Heart right ventricle (tissue), 16 donors: ENCODE measurements around the gene JAK1. TPM values are rescaled to one million over a fixed set of nuclear protein-coding genes. Genes with fewer than 3 reads are reported as not detected.

ENCODE experiments used
- ATAC-seq, 8 donors: fragments of 200-7000 bp; cut with Tn5 transposase; one replicate each; pipeline ENCODE4 v1.9.1; 2020; ENCODE audit warnings: mild to moderate bottlenecking in 8 of 8, moderate library complexity in 8 of 8, moderate number of reproducible peaks in 1 of 8
- DNase-seq, 2 donors: peaks; one replicate each; pipeline ENCODE4 v3.0.0-alpha.2; 2020
- H3K27ac ChIP-seq, 10 donors: fragments of 200-600 bp; sonication (generic) in 2 of 10; one replicate each; pipeline versions ENCODE4 v1.5.0 to v1.8.0; 2020 to 2022; ENCODE audit warnings: mild to moderate bottlenecking in 3 of 10
- H3K27me3 ChIP-seq, 7 donors: fragments of 200-600 bp; one replicate each; pipeline ENCODE4 v1.8.0; 2021 to 2022; ENCODE audit warnings: mild to moderate bottlenecking in 2 of 7
- H3K36me3 ChIP-seq, 9 donors: fragments of 200-600 bp; sonication (generic) in 1 of 9; one replicate each; pipeline versions ENCODE4 v1.5.0 to v1.8.0; 2020 to 2022; ENCODE audit warnings: mild to moderate bottlenecking in 2 of 9
- H3K4me1 ChIP-seq, 9 donors: fragments of 200-600 bp; sonication (generic) in 1 of 9; one replicate each; pipeline versions ENCODE4 v1.5.0 to v1.8.0; 2020 to 2022; ENCODE audit warnings: mild to moderate bottlenecking in 4 of 9
- H3K4me3 ChIP-seq, 10 donors: fragments of 200-600 bp; sonication (generic) in 2 of 10; one replicate each; pipeline versions ENCODE4 v1.5.0 to v1.8.0; 2020 to 2022; ENCODE audit warnings: mild to moderate bottlenecking in 7 of 10, moderate library complexity in 2 of 10
- H3K9me3 ChIP-seq, 11 donors: fragments of 200-600 bp in 10 of 11; sonication (generic) in 2 of 11; one replicate each; pipeline versions ENCODE4 v1.5.0 to v1.8.0; 2013 to 2022; ENCODE audit warnings: mild to moderate bottlenecking in 2 of 11, control low read depth in 1 of 11, moderate library complexity in 1 of 11
- WGBS, 2 donors: extraction: QIAGEN DNeasy Blood & Tissue Kit; methylation state at CpG; one replicate each; pipeline ENCODE4 v1.1.7; 2013; ENCODE audit warnings: inconsistent platforms in 1 of 2; 5-methylcytosine and 5-hydroxymethylcytosine counted together
- intact Hi-C, 10 donors: fragments of 100-400 bp; cut with DNase I; formaldehyde crosslinking; loops; one replicate each; pipeline versions ENCODE4 v1.11.1 to v1.14.2; 2022
- polyA plus RNA-seq, 2 donors: library from polyadenylated mRNA; stranded (reverse); fragments of 200-250 nt; gene quantifications; one replicate each; pipeline ENCODE4 v1.2.3, GENCODE V29; 2013
- total RNA-seq, 10 donors: library from RNA; stranded (reverse); fragmentation: NEBNext Ultra II Directional in 3 of 10; extraction: Animal tissue kit (Norgen Biotek cat#: 25700) in 3 of 10; gene quantifications; one replicate each; pipeline versions ENCODE4 v1.2.1 to v1.2.4, GENCODE V29; 2021 to 2023
- TF ChIP-seq, protein P1 (sequence below), 9 donors: fragments of 200-600 bp; sonication (generic) in 2 of 9; IDR thresholded peaks; one replicate each; pipeline versions ENCODE4 v1.5.0 to v1.8.0; 2021 to 2022; ENCODE audit warnings: antibody characterized with exemption in 9 of 9, mild to moderate bottlenecking in 5 of 9, moderate library complexity in 1 of 9
- donor health status: Arrhythmogenic right ventricular cardiomyopathy.
- donor health status: ischemic (EF 13 %, LVEDD 7.1; RV severe dilation, severe dysfunction).
- donor health status: healthy with polysubstance abuse.
- donor health status: DM: no; HTN: yes; CAD: no.
- donor health status: DM: no; HTN: no; CAD: no.
- donor health status: ischemic (EF 25% LVEDD 6.9; RV normal size, moderate dysfunction).
- donor health status: ischemic (EF 25% LVEDD 5.7; RV mildly dilated, moderate dysfunction).
- donor health status: healthy.
- donor health status: DM: yes; HTN: yes; CAD: no.
- donor health status: Ischemic cardiomyopathy.
- donor health status: ischemic (EF 35%, LVEDD 5.7; RV mildly dilated, moderate dysfunction).
- donor health status: nonischemic (EF 11% LVEDD 7.7; RV severe dilation, severe dysfunction).
- donor health status: DM: yes; HTN: yes; CAD: no.
- donor health status: PGD.
- donor health status: ischemic (EF 29% LVEDD 5.4; RV normal size, mild dysfunction).
- donor health status: nonischemic (EF 23%, LVEDD 6.1; RV moderate dilation, normal function).

The JAK1 gene
- total and polyA plus RNA-seq, 12 donors, result 20.1 to 122 (median 81.3) TPM

GRCh38 chr1:64892576-64893573 lies 73.5 kb downstream of the JAK1 start:
- Histone ChIP-seq H3K9me3 (no peaks in the 10 kb centered on the region), H3K4me3 (no peak overlapping the region), H3K27ac (peak overlapping the region in 2 of 10 donors; percentile 16 to 32), H3K36me3 (no peaks in the 10 kb centered on the region), H3K27me3 (no peaks in the 10 kb centered on the region), H3K4me1 (peaks cover 16 to 96% (median 83%) of the 10 kb centered on the region in 9 donors)
- TF ChIP-seq, protein P1, sequence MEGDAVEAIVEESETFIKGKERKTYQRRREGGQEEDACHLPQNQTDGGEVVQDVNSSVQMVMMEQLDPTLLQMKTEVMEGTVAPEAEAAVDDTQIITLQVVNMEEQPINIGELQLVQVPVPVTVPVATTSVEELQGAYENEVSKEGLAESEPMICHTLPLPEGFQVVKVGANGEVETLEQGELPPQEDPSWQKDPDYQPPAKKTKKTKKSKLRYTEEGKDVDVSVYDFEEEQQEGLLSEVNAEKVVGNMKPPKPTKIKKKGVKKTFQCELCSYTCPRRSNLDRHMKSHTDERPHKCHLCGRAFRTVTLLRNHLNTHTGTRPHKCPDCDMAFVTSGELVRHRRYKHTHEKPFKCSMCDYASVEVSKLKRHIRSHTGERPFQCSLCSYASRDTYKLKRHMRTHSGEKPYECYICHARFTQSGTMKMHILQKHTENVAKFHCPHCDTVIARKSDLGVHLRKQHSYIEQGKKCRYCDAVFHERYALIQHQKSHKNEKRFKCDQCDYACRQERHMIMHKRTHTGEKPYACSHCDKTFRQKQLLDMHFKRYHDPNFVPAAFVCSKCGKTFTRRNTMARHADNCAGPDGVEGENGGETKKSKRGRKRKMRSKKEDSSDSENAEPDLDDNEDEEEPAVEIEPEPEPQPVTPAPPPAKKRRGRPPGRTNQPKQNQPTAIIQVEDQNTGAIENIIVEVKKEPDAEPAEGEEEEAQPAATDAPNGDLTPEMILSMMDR (IDR thresholded peaks at IDR 0.05), result no peak
- ATAC-seq (peak in 1 of 8 donors; percentile 29), DNase-seq (no peak)
- 59 to 64% methylated on average over 5 of the region's 5 CpGs for WGBS, 2 donors
- intact Hi-C loops, result loop anchor here in 5 of 10 donors (5.0 to 10.0 kb wide), 5 partner anchors 39 to 279 kb away; partner anchors contain the start of gene JAK1 (in 3 of the 5)

DNA sequence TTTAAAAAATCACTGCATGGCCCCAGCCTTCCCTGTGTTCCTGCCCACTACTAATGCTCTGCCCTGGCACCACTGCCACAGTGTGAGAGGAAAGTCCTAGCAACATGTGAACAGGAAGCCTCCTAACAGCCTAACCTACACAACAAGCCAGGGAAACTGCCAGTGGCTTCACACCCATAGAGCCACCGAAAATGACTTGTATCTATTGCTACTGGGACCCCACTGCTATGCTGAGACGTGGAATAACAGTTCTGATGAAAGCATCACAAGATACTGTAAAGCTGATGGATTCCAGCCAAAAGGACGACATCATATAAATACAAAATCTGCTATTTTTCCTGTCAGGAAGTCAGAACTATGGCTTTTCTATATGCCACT lies 74.9 kb downstream of the JAK1 start:
- ATAC-seq (peak in 7 of 8 donors; percentile 34 to 76 (median 61)), DNase-seq (no peak)
- intact Hi-C loops, result loop anchor here in 5 of 10 donors (5.0 to 10.0 kb wide), 5 partner anchors 41 to 281 kb away; partner anchors contain the start of gene JAK1 (in 3 of the 5)
- peak overlapping the region in 6 of 10 donors; percentile 1 to 35 (median 20) for H3K4me3 ChIP-seq
- H3K27me3 ChIP-seq, result no peaks in the 10 kb centered on the region
- 8 to 30% methylated on average over 3 of the region's 3 CpGs for WGBS, 2 donors
- H3K36me3 ChIP-seq, result no peaks in the 10 kb centered on the region
- peak overlapping the region in 9 of 10 donors; percentile 15 to 69 (median 48) for H3K27ac ChIP-seq
- TF ChIP-seq, protein P1 (IDR thresholded peaks at IDR 0.05), result no peak
- peaks cover 18 to 97% (median 85%) of the 10 kb centered on the region in 9 donors for H3K4me1 ChIP-seq
- no peaks in the 10 kb centered on the region for H3K9me3 ChIP-seq

DNA sequence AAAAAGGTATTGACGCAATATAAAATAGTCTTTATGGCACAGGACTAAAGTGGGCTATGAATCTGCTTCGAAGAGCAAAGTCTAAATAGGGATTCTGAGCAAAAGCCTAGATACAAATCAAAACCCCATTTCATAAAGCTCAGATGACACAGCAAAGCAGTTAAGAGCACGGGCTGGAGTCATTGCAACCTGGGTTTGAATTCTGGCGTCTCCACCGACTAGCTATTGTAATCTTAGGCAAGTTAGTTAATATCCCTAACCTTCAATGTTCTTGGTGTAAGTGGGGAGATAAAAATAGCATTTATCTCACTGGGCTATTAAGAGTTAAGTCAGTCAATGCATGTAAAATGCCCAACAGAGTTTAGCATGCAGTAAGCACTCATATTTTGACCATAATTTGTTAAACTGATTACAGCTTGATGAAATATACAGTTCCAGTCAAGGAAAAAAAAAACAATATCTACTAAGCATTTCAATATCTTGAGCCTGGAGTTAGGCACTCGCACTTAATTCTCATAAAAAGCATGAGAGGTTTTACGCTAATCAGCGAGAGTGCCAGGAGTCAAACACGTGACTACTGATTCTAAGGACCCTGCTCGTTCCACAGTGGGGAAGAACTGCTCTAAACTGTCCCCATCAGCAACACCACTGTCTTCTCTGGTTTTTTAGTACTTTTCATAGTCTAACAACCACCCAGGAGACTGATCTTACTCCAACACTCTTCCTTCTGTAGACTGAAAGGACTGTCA lies 75.5 kb downstream of the JAK1 start:
- DNase-seq (no peak), ATAC-seq (peak in 6 of 8 donors; percentile 11 to 39 (median 22))
- H3K4me1 ChIP-seq, result peaks cover 18 to 91% (median 82%) of the 10 kb centered on the region in 9 donors
- no peaks in the 10 kb centered on the region for H3K27me3 ChIP-seq
- peak overlapping the region in 9 of 10 donors; percentile 15 to 69 (median 48) for H3K27ac ChIP-seq
- peak overlapping the region in 6 of 10 donors; percentile 1 to 35 (median 20) for H3K4me3 ChIP-seq
- intact Hi-C loops, result loop anchor here in 5 of 10 donors (5.0 to 10.0 kb wide), 5 partner anchors 41 to 281 kb away; partner anchors contain the start of gene JAK1 (in 3 of the 5)
- no peaks in the 10 kb centered on the region for H3K9me3 ChIP-seq
- WGBS, 2 donors, result 39 to 49% methylated on average over 10 of the region's 10 CpGs
- TF ChIP-seq, protein P1 (IDR thresholded peaks at IDR 0.05), result no peak
- H3K36me3 ChIP-seq, result peaks cover 0 to 1% (median 0%) of the 10 kb centered on the region in 9 donors
